GM23248 (cell line): Measurements from ENCODE around the gene TNFSF13B.

ENCODE experiments used
- EZH2 ChIP-seq: fragments of 200-600 bp; sonication (generic); IDR thresholded peaks from 2 replicates; pipeline ENCODE4 v1.6.1; 2018; ENCODE audit warnings: antibody characterized with exemption, mild to moderate bottlenecking; ENCODE audit not compliant: insufficient read depth, poor library complexity, severe bottlenecking
- EZH2phosphoT487 ChIP-seq: fragments of 200-600 bp; sonication (generic); IDR thresholded peaks from 2 replicates; pipeline ENCODE4 v1.6.1; 2018; ENCODE audit warnings: antibody characterized with exemption, moderate library complexity, mild to moderate bottlenecking, low read depth; ENCODE audit not compliant: insufficient read depth

DNA sequence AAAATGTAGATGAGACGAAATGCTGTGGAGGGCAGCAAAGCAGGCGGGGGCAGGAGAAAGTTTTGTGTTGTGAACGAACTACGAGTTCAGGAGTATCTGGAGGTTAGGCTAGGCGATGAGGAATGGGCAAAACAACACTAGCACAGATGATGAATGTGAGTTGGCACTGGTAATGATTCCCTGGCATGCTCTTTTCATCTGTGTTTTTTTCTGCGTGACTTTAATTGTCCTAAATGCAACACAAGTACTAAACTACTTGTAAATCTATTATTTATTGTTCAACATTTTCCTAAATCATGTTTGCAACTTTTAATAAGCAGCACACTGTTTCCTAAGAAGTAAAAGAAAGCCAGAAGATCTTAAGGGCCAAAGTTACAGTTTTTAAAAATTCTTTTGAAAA is 19.2 kb downstream of the TNFSF13B start:
- TF ChIP-seq EZH2: no peak
- TF ChIP-seq EZH2phosphoT487: no peak
